A673 (cell line): ENCODE data around the gene MKNK2. TPM values are rescaled to one million over a fixed set of nuclear protein-coding genes. Genes with fewer than 3 reads are reported as not detected.

Experiments used
- BruUV-seq: library from RNA; stranded (reverse); fragments of 400-500 nt; replicated peaks from 2 replicates; lab custom pipeline; 2021; lab: Mats Ljungman, UMichigan
- CTCF ChIA-PET: fragments of 300-600 bp; sonication (Branson Sonifier 250); formaldehyde crosslinking; loops from one replicate; lab custom pipeline; 2022; ENCODE audit warnings: antibody characterized with exemption; lab: Charles Lee
- POLR2A ChIA-PET: fragments of 300-600 bp; sonication (Branson Sonifier 250); formaldehyde crosslinking; loops from one replicate; lab custom pipeline; 2022; ENCODE audit warnings: antibody characterized with exemption; ENCODE audit not compliant: low non-redundant PET; lab: Charles Lee
- DNase-seq: peaks from one replicate; pipeline ENCODE4 v3.0.0-alpha.2; 2015; ENCODE audit warnings: low spot score
- H3K27ac ChIP-seq: fragments of 200-600 bp; sonication (generic); 2 replicates; pipeline ENCODE4 v1.5.1; 2016; ENCODE audit warnings: mixed run types, low read depth, mild to moderate bottlenecking, mixed read lengths, antibody characterized with exemption, low read length; ENCODE audit not compliant: poor library complexity, severe bottlenecking
- H3K27me3 ChIP-seq: fragments of 200-600 bp; sonication (generic); replicated peaks from 2 replicates; pipeline ENCODE4 v1.6.1; 2017; ENCODE audit warnings: mixed run types, low read depth, mild to moderate bottlenecking, mixed read lengths, antibody characterized with exemption, low read length; ENCODE audit not compliant: insufficient read depth, poor library complexity
- H3K36me3 ChIP-seq: fragments of 200-600 bp; sonication (generic); 2 replicates; pipeline ENCODE4 v1.6.1; 2016; ENCODE audit warnings: mixed run types, mild to moderate bottlenecking, mixed read lengths, antibody characterized with exemption, low read length; ENCODE audit not compliant: insufficient read depth, poor library complexity, severe bottlenecking
- H3K4me1 ChIP-seq: fragments of 200-600 bp; sonication (generic); 2 replicates; pipeline ENCODE4 v1.6.1; 2017; ENCODE audit warnings: mixed run types, mild to moderate bottlenecking, mixed read lengths, antibody characterized with exemption, low read length; ENCODE audit not compliant: insufficient read depth, poor library complexity, severe bottlenecking
- H3K4me3 ChIP-seq: fragments of 200-600 bp; sonication (generic); 2 replicates; pipeline ENCODE4 v1.5.1; 2016; ENCODE audit warnings: low read depth, mixed run types, mild to moderate bottlenecking, mixed read lengths, low read length; ENCODE audit not compliant: poor library complexity, severe bottlenecking
- H3K9me3 ChIP-seq: fragments of 200-600 bp; sonication (generic); 2 replicates; pipeline ENCODE4 v1.6.1; 2016; ENCODE audit warnings: mixed run types, low read depth, mild to moderate bottlenecking, mixed read lengths, antibody characterized with exemption, low read length; ENCODE audit not compliant: poor library complexity, severe bottlenecking
- EZH2 ChIP-seq: fragments of 200-600 bp; sonication (generic); IDR thresholded peaks from 2 replicates; pipeline ENCODE4 v1.6.1; 2017; ENCODE audit warnings: borderline replicate concordance, low read depth, mild to moderate bottlenecking, mixed read lengths, antibody characterized with exemption, low read length; ENCODE audit not compliant: poor library complexity, severe bottlenecking
- intact Hi-C: fragments of 100-400 bp; cut with micrococcal nuclease; formaldehyde crosslinking; loops from one replicate; pipeline ENCODE4 v1.10.0; 2022; ENCODE audit not compliant: unreplicated experiment
- total RNA-seq: library from RNA; stranded (reverse); gene quantifications from 2 replicates; pipeline ENCODE4 v1.2.3, GENCODE V29; 2021
- TF ChIP-seq, protein P1 (sequence below): fragments of 300-800, 200-600 bp; sonication (generic); conservative IDR thresholded peaks from 2 replicates; pipeline ENCODE4 v1.5.1; 2017; ENCODE audit warnings: low read depth, mild to moderate bottlenecking, antibody characterized with exemption, low read length, moderate library complexity, mixed read lengths

The MKNK2 gene
- total RNA-seq, 1 experiment from 2014 or later, result 106 TPM

DNA sequence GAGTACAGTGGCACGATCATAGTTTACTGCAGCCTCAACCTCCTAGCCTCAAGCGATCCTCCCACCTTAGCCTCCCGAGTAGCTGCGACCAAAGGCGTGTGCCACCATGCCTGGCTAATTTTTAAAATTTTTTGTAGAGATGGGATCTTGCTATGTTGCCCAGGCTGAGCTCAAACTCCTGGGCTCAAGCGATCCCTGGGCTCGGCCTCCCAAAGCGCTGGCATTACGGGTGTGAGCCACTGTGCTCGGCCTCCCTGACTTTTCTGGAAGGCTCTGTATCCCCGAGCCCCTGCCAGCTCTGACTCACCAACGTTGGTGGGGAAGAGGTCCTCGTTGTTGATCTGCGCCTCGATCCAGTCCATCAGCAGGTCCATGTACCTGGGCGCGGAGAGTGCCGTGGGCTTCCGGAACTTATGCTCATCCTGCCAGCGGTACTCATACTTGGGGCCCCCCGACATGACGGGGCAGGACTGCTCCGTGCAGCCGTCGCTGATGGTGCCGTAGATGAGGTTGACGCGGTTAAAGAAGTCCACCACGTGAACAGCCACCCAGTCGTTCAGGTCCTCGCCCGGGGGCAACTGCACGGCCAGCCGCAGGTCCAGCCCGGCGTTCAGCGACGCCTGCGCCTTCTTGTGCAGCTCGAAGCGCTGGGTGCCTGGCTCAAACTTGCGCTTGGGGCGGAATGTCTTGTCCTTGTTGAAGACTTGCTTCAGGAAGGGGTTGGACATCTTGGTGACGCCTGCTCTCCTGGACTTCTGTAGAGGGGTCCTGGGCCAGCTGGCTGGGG, 27.0 kb upstream of the MKNK2 start:
- TF ChIP-seq, protein P1, sequence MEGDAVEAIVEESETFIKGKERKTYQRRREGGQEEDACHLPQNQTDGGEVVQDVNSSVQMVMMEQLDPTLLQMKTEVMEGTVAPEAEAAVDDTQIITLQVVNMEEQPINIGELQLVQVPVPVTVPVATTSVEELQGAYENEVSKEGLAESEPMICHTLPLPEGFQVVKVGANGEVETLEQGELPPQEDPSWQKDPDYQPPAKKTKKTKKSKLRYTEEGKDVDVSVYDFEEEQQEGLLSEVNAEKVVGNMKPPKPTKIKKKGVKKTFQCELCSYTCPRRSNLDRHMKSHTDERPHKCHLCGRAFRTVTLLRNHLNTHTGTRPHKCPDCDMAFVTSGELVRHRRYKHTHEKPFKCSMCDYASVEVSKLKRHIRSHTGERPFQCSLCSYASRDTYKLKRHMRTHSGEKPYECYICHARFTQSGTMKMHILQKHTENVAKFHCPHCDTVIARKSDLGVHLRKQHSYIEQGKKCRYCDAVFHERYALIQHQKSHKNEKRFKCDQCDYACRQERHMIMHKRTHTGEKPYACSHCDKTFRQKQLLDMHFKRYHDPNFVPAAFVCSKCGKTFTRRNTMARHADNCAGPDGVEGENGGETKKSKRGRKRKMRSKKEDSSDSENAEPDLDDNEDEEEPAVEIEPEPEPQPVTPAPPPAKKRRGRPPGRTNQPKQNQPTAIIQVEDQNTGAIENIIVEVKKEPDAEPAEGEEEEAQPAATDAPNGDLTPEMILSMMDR, result no peak
- TF ChIP-seq EZH2, result no peak
- intact Hi-C loops, result no loop called here
- BruUV-seq, result no TSS peak
- Histone ChIP-seq H3K4me1 (no peaks in the 10 kb centered on the region), H3K4me3 (no peak overlapping the region), H3K27ac (no peak overlapping the region), H3K9me3 (no peaks in the 10 kb centered on the region), H3K27me3 (no peaks in the 10 kb centered on the region), H3K36me3 (peaks cover 24% of the 10 kb centered on the region)
- POLR2A ChIA-PET, result no interaction called here
- DNase-seq, result no peak
- CTCF ChIA-PET, result no interaction called here

DNA sequence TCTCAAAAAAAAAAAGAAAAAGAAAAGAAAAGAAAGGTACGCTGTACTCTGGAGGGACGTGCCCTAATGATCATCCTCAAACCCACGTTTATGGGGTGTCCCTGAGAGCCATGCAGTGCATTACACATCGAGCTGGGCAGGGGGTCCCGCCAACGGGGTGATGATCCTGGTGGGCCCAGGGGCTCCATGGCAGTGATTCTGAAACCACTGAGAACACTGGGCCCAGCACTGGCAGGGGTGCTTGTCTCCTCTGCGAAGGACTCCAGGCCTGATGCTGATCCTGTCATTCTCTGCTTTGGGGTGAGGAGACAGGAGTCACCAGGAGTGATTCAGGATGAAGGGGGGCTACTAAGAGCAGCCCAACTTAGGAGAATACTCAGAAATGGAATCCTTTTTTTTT, 26.4 kb upstream of the MKNK2 start:
- ChIA-PET POLR2A (no interaction called here), CTCF (no interaction called here)
- no peaks in the 10 kb centered on the region for H3K27me3 ChIP-seq
- TF ChIP-seq, protein P1, result no peak
- no peak for TF ChIP-seq EZH2
- H3K4me3 ChIP-seq, result no peak overlapping the region
- no TSS peak for BruUV-seq
- no peak for DNase-seq
- no peaks in the 10 kb centered on the region for H3K4me1 ChIP-seq
- intact Hi-C loops, result no loop called here
- H3K9me3 ChIP-seq, result no peaks in the 10 kb centered on the region
- H3K27ac ChIP-seq, result no peak overlapping the region
- peaks cover 30% of the 10 kb centered on the region for H3K36me3 ChIP-seq

GRCh38 chr19:2076526-2076944, 25.5 kb upstream of the MKNK2 start:
- H3K27ac ChIP-seq, result no peak overlapping the region
- DNase-seq, result no peak
- ChIA-PET POLR2A (no interaction called here), CTCF (no interaction called here)
- intact Hi-C loops, result no loop called here
- no peaks in the 10 kb centered on the region for H3K9me3 ChIP-seq
- peaks cover 34% of the 10 kb centered on the region for H3K36me3 ChIP-seq
- no peaks in the 10 kb centered on the region for H3K27me3 ChIP-seq
- no peaks in the 10 kb centered on the region for H3K4me1 ChIP-seq
- H3K4me3 ChIP-seq, result no peak overlapping the region
- no TSS peak for BruUV-seq
- TF ChIP-seq EZH2, result no peak
- TF ChIP-seq, protein P1, result no peak
